ENCODE data around the gene CHM.

Gene CHM

DNA sequence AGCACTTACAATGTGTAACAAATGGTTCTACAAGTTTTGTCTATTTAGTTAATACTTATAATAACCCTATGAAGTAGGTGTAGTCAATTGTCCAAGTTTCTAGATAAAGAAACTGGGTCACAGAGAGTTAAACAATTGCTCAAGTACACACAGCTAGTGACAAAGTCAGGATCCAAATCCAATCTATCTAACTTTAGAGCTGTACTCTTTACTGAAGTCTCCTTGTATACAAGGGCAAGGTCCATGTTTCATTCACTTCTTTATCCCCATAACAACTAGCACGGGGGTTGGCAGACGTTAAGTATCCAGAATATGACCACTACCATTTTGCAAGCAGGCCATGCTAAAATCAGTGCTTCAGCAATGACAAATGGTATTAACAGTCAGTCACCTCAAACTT is 141.0 kb downstream of the CHM start:
- no peak for DNase-seq

- DNase-seq: no peak
These were observed 141.5 kb downstream of the CHM start for GRCh38 chrX:85905851-85906250.

DNA sequence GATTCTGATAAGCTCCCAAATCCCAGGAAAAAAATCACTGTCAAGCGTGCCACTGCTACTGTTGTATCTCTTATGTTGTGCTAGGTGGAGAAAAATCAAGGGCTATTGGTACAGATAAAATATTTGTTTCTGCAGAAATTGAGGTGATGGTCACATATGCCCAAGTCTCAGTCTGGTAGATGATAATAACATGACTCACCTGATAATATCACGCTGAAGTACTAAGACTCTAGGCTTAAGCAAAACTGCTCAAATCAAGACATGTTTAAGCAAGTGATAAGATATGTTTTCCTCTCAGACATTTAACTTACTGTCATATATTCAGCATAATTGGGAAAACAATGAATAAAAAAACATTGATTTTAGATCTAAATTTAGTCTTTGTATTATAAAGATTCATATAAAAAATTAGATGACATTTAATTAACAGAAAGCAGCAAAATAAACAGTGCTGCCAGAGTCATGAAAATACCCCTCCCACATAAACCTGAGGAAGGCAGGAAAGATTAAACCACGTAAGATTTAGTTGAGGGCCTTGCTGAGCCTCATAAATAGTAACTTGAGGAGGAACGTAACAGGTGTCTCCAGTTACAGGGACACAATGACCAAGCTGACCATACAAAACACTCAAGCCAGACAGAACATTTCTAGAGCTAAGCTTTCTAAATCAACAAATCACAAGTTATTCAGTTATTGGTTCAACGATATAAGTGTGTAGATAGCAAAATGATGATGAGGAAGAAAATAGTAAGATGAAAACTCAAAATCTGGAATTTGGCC is 143.5 kb downstream of the CHM start:
- DNase-seq: no peak

- no peak for DNase-seq
These were observed 149.8 kb downstream of the CHM start for GRCh38 chrX:85897362-85898126.

GRCh38 chrX:85882601-85883000 is 164.8 kb downstream of the CHM start:
- DNase-seq: no peak

DNA sequence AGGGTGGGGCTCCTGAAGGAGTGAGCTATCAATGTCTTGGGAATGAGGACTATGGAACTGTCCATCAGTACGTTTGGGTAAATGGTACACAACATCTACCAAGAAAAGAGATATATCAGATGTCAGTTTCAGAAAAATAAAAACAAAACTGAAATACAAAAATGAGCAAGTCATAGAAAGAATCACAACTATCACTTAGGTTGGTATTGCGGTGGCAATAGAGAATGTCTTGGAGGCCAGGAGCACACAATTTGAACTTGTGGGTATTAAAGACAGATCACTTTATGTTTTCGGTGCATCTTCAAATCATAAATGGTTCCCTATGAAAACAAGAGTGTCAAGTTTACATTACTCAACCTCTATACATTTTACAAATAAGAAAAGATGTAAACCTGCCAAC is 176.8 kb downstream of the CHM start:
- DNase-seq: no peak

- no peak for DNase-seq
These were observed 182.0 kb downstream of the CHM start for GRCh38 chrX:85865324-85865723.

DNA sequence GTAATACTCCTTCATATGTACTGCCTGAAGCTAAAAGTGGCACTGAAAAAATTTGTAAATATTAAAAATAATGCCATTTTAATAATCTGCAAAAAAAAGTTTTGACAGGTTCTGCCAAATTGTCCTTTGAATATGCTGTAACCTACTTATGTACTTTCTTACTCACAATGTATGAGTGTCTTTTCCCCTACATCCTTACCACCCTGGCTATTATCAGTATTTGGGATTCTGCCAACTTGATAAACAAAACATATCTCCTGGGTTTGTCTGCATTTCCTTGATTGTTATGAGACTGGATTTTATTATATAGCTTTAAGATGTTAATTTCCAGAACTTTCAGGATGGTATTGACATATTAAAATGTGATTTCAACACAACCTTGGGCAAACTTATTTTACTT is 187.9 kb downstream of the CHM start:
- no peak for DNase-seq

- no peak for DNase-seq
These were observed 195.9 kb downstream of the CHM start for GRCh38 chrX:85851418-85851817.

- DNase-seq: no peak
These were observed 210.5 kb downstream of the CHM start for GRCh38 chrX:85836868-85837267.

DNA sequence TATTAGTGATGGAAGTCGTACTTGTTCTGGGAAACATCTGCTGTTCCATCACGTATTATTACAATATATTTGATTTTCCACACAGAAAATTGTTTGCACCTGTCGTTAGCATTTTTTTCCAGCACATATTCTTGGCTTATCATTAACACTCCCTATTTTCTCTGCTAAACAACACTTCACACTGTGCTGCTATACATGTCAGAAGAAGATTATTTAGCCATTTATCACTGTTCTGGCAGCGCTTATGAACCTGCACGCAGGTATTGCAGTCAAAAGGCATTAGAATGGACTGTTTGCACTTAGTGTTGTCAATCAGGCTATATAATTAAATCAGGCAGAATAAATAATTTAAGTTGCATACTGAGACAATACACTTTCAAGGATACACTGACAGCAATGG is 218.6 kb downstream of the CHM start:
- no peak for DNase-seq

DNA sequence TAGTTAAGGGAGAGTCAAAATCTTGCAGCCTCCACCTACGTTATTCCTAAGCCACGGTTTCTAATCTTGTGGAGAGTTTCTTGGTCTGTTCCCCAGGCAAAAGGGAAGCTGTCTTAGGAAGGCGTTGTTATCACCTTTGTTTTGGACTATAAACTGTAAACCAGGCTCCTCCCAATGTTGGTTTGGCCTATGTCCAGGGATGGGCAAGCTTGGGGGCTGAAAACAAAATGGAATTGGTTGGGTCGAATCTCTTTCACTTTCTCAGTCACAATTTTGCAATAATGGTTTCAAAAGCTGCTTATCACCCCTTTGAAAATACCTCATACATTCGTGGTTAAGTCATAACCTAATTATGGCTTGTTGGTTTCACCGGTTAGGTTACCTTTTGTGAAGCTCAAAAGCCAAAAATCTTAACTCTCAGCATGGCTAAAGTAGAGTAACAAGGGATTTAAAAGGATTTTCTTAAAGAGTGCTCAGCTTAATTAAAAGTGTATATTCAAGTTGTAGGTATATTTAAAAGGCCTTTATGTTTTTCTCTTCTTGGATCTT is 232.1 kb downstream of the CHM start:
- no peak for DNase-seq

Data from right kidney (tissue), 1 donor.